HepG2 (cell line): ENCODE data around the gene EXTL2. TPM values are rescaled to one million over a fixed set of nuclear protein-coding genes. Genes with fewer than 3 reads are reported as not detected.

Source experiments
- ATAC-seq: fragments of 200-7000 bp; cut with Tn5 transposase; 3 replicates; pipeline ENCODE4 v1.9.1; 2020; ENCODE audit warnings: mild to moderate bottlenecking, moderate library complexity
- BruUV-seq: library from RNA; stranded (reverse); fragments of 400-500 nt; replicated peaks from 2 replicates; lab custom pipeline; 2021; lab: Mats Ljungman, UMichigan
- CTCF ChIA-PET: fragments of 300-600 bp; formaldehyde crosslinking; extraction: SDS; loops from one replicate; lab custom pipeline; 2021; ENCODE audit warnings: low total read pairs, inconsistent platforms, low intra/inter-chr PET ratio; lab: Yijun Ruan, JAX
- POLR2A ChIA-PET: fragments of 350-600 bp; sonication (Branson Sonifier 250); formaldehyde crosslinking; loops from one replicate; lab custom pipeline; 2020; ENCODE audit warnings: antibody characterized with exemption, inconsistent platforms; lab: Yijun Ruan, JAX
- DNase-seq: peaks from one replicate; pipeline ENCODE4 v3.0.0-alpha.2; 2015; ENCODE audit warnings: low spot score
- FAIRE-seq: peaks from 3 replicates; lab custom pipeline; 2011; peaks lifted over from hg19 to GRCh38; lab: Jason Lieb, UNC
- H2AFZ ChIP-seq: one replicate; pipeline ENCODE4 v1.6.1; 2011; ENCODE audit warnings: low read length, inconsistent platforms
- H3K27ac ChIP-seq: fragments of 300-600 bp; 3 replicates; pipeline ENCODE4 v1.8.0; 2011; ENCODE audit warnings: mixed run types, mild to moderate bottlenecking, mixed read lengths, low read length, inconsistent platforms; ENCODE audit not compliant: insufficient read depth; ENCODE audit errors: extremely low read length
- H3K27me3 ChIP-seq, 2 experiments: fragments of 200-600 bp in 1 of 2; 2 replicates in 1 of 2; 3 replicates in 1 of 2; pipeline versions ENCODE4 v1.6.0 to v1.8.0; 2011; ENCODE audit warnings: low read length in 2 of 2, mild to moderate bottlenecking in 2 of 2, moderate library complexity in 2 of 2, inconsistent platforms in 1 of 2; ENCODE audit not compliant: insufficient read depth in 2 of 2, control insufficient read depth in 1 of 2
- H3K36me3 ChIP-seq, 2 experiments: fragments of 200-600 bp in 1 of 2; replicated peaks in 1 of 2; 2 replicates in 1 of 2; 3 replicates in 1 of 2; pipeline versions ENCODE4 v1.5.1 to v1.8.0; 2011; ENCODE audit warnings: low read length in 2 of 2, inconsistent platforms in 1 of 2; ENCODE audit not compliant: insufficient read depth in 2 of 2, control insufficient read depth in 1 of 2
- H3K4me1 ChIP-seq: 2 replicates; pipeline ENCODE4 v1.5.1; 2012; ENCODE audit warnings: low read length, inconsistent platforms; ENCODE audit not compliant: insufficient read depth
- H3K4me2 ChIP-seq: 2 replicates; pipeline ENCODE4 v1.6.0; 2011; ENCODE audit warnings: low read depth, low read length, inconsistent platforms
- H3K4me3 ChIP-seq, 3 experiments: fragments of 200-600 bp in 1 of 3; sonication (generic), shearing (Covaris generic) in 1 of 3; replicated peaks in 1 of 3; 2 replicates each; pipeline ENCODE4 v1.5.1; 2011 to 2016; ENCODE audit warnings: low read length in 3 of 3, inconsistent platforms in 2 of 3, low read depth in 2 of 3, mild to moderate bottlenecking in 2 of 3, control low read depth in 1 of 3, mixed read lengths in 1 of 3; ENCODE audit not compliant: insufficient read depth in 1 of 3
- H3K79me2 ChIP-seq: one replicate; pipeline ENCODE4 v1.6.1; 2011; ENCODE audit warnings: low read length, inconsistent platforms; ENCODE audit not compliant: insufficient read depth
- H3K9ac ChIP-seq: 2 replicates; pipeline ENCODE4 v1.6.0; 2011; ENCODE audit warnings: mild to moderate bottlenecking, low read depth, low read length, inconsistent platforms; ENCODE audit not compliant: insufficient read depth
- H3K9me3 ChIP-seq: 2 replicates; pipeline ENCODE4 v1.5.1; 2012; ENCODE audit warnings: mild to moderate bottlenecking, low read length
- H4K20me1 ChIP-seq: 2 replicates; pipeline ENCODE4 v1.6.0; 2011; ENCODE audit warnings: inconsistent platforms, mild to moderate bottlenecking, low read length, moderate library complexity; ENCODE audit not compliant: insufficient read depth
- CHD2 ChIP-seq: IDR thresholded peaks from 2 replicates; pipeline ENCODE4 v1.6.1; 2011; ENCODE audit warnings: low read depth, low read length, improper control_type of control experiment
- EHMT2 ChIP-seq: fragments of 200-600 bp; sonication (generic); IDR thresholded peaks from 2 replicates; pipeline ENCODE4 v1.7.0; 2017; ENCODE audit warnings: antibody characterized with exemption, low read depth, low read length, borderline replicate concordance
- ISX ChIP-seq: sonication (generic); formaldehyde crosslinking; conservative IDR thresholded peaks from 2 replicates; pipeline ENCODE4 v1.5.0; 2020; ENCODE audit warnings: missing genetic modification reagents
- MLLT10 ChIP-seq: sonication (generic); formaldehyde crosslinking; IDR thresholded peaks from 2 replicates; pipeline ENCODE4 v1.4.0; 2020; ENCODE audit warnings: missing genetic modification reagents
- SNAPC4 ChIP-seq: sonication (generic); formaldehyde crosslinking; IDR thresholded peaks from 2 replicates; pipeline ENCODE4 v1.4.0; 2020; ENCODE audit warnings: mild to moderate bottlenecking, missing genetic modification reagents
- SP140L ChIP-seq: sonication (generic); formaldehyde crosslinking; IDR thresholded peaks from 2 replicates; pipeline ENCODE4 v1.4.0; 2020; ENCODE audit warnings: missing genetic modification reagents, borderline replicate concordance
- USF2 ChIP-seq, 2 experiments: sonication (generic) in 1 of 2; formaldehyde crosslinking in 1 of 2; IDR thresholded peaks; 2 replicates each; pipeline versions ENCODE4 v1.5.1 to v1.6.1; 2011 to 2020; ENCODE audit warnings: borderline replicate concordance in 1 of 2, low read depth in 1 of 2, low read length in 1 of 2, mild to moderate bottlenecking in 1 of 2, missing genetic modification reagents in 1 of 2, moderate library complexity in 1 of 2
- ZMAT3 ChIP-seq: sonication (generic); formaldehyde crosslinking; conservative IDR thresholded peaks from 2 replicates; pipeline ENCODE4 v1.7.0; 2021; ENCODE audit warnings: missing genetic modification reagents
- ZNF280D ChIP-seq: sonication (generic); formaldehyde crosslinking; IDR thresholded peaks from 2 replicates; pipeline ENCODE4 v1.5.1; 2020; ENCODE audit warnings: mild to moderate bottlenecking, missing genetic modification reagents
- ZNF414 ChIP-seq: sonication (generic); formaldehyde crosslinking; IDR thresholded peaks from 2 replicates; pipeline ENCODE4 v1.5.0; 2020; ENCODE audit warnings: missing genetic modification reagents
- whole genome bisulfite sequencing: methylation state at CpG from one replicate; pipeline ENCODE4 v1.1.6; 2017; ENCODE audit warnings: low lambda C conversion rate; 5-methylcytosine and 5-hydroxymethylcytosine counted together
- in situ Hi-C: cut with HindIII; loops from 2 replicates; pipeline ENCODE4 v1.10.0; 2017; ENCODE audit warnings: low pct_unique_long_range_greater_than_20kb; ENCODE audit not compliant: extremely low pct_ligation_motif_present
- intact Hi-C: fragments of 100-400 bp; cut with micrococcal nuclease; formaldehyde crosslinking; loops from one replicate; pipeline ENCODE4 v1.10.0; 2022; ENCODE audit not compliant: unreplicated experiment
- polyA plus RNA-seq, 8 experiments: library from polyadenylated mRNA; depleted of rRNA in 3 of 8; stranded (reverse) in 7 of 8; unstranded in 1 of 8; fragments of >200 nt; fragmentation: Illumina TruSeq in 4 of 8; extraction: Trizol in 4 of 8; gene quantifications; 2 replicates each; pipeline versions ENCODE4 v1.2.1 to v1.2.3, GENCODE V29; 2011 to 2016; ENCODE audit warnings: low read depth in 4 of 8, missing spikeins in 1 of 8, mixed read lengths in 1 of 8; ENCODE audit not compliant: insufficient read depth in 1 of 8
- total RNA-seq, 5 experiments: library from RNA; depleted of rRNA; stranded (reverse); fragments of >200 nt; fragmentation: Illumina TruSeq; extraction: Trizol; gene quantifications; 2 replicates each; pipeline ENCODE4 v1.2.3, GENCODE V29; 2016; ENCODE audit warnings: low read depth in 1 of 5

Gene EXTL2
- total and polyA plus RNA-seq, 2 of the 13 experiments (the other 11 are each of a cell fraction or from before 2014, with no cell fraction given) = 22.0 to 23.5 TPM

GRCh38 chr1:100835866-100836842 is 58.5 kb downstream of the EXTL2 start:
- no peaks in the 10 kb centered on the region for H3K27me3 ChIP-seq
- 64% methylated on average over 9 of the region's 9 CpGs for WGBS
- no peak overlapping the region for H3K9ac ChIP-seq
- no peak overlapping the region for H3K4me2 ChIP-seq
- no peaks in the 10 kb centered on the region for H3K4me1 ChIP-seq
- ATAC-seq (no peak), DNase-seq (no peak), FAIRE-seq (no peak)
- ChIA-PET POLR2A (no interaction called here), CTCF (interaction anchor here (1.5 kb wide), 1 partner anchor 32 kb away, joined by 6 read pairs; no protein-coding TSS in a partner anchor)
- no peaks in the 10 kb centered on the region for H4K20me1 ChIP-seq
- no peaks in the 10 kb centered on the region for H3K9me3 ChIP-seq
- no peak overlapping the region for H3K27ac ChIP-seq
- in situ Hi-C loops = no loop called here
- H3K79me2 ChIP-seq = no peaks in the 10 kb centered on the region
- no peak overlapping the region for H2AFZ ChIP-seq
- intact Hi-C loops = loop anchor here (2.0 kb wide), 1 partner anchor 33 kb away; no protein-coding TSS in a partner anchor
- H3K4me3 ChIP-seq = no peak overlapping the region
- no TSS peak for BruUV-seq
- no peaks in the 10 kb centered on the region for H3K36me3 ChIP-seq
- no peak for TF ChIP-seq EHMT2
- no peak for TF ChIP-seq USF2 (IDR thresholded peaks at IDR 0.05; ENCODE audit: low read depth, low read length)
- TF ChIP-seq USF2 (CRISPR knock-in tag; IDR thresholded peaks at IDR 0.05; ENCODE audit: borderline replicate concordance) = no peak
- TF ChIP-seq ZMAT3 (CRISPR knock-in tag) = no peak
- no peak for TF ChIP-seq SNAPC4 (CRISPR knock-in tag)
- TF ChIP-seq ZNF414 (CRISPR knock-in tag) = no peak
- TF ChIP-seq SP140L (CRISPR knock-in tag) = no peak
- no peak for TF ChIP-seq ZNF280D
- TF ChIP-seq CHD2 = no peak
- no peak for TF ChIP-seq ISX
- no peak for TF ChIP-seq MLLT10
